H1 (cell line): ENCODE measurements around the gene MACROD1. TPM values are rescaled to one million over a fixed set of nuclear protein-coding genes. Genes with fewer than 3 reads are reported as not detected.

Experiments used
- EP300 ChIP-seq, 2 experiments: IDR thresholded peaks; 1 replicate in 1 of 2; 2 replicates in 1 of 2; pipeline ENCODE4 v1.6.1; 2011 to 2012; ENCODE audit warnings: low read depth in 2 of 2, low read length in 2 of 2, mild to moderate bottlenecking in 2 of 2, borderline replicate concordance in 1 of 2, inconsistent platforms in 1 of 2, moderate library complexity in 1 of 2
- FOSL1 ChIP-seq: IDR thresholded peaks from 2 replicates; pipeline ENCODE4 v1.6.1; 2011; ENCODE audit warnings: mild to moderate bottlenecking, low read depth, low read length, moderate library complexity; ENCODE audit not compliant: insufficient read depth
- HDAC2 ChIP-seq, 2 experiments: fragments of 300-600 bp in 1 of 2; sonication (generic) in 1 of 2; IDR thresholded peaks; 2 replicates each; pipeline ENCODE4 v1.6.1; 2011 to 2012; ENCODE audit warnings: low read depth in 2 of 2, low read length in 2 of 2, mild to moderate bottlenecking in 2 of 2, moderate library complexity in 2 of 2, borderline replicate concordance in 1 of 2, inconsistent platforms in 1 of 2
- NANOG ChIP-seq: IDR thresholded peaks from 2 replicates; pipeline ENCODE4 v1.6.1; 2011; ENCODE audit warnings: low read length, low read depth, mild to moderate bottlenecking, inconsistent platforms; ENCODE audit not compliant: insufficient read depth, poor library complexity, severe bottlenecking
- RNF2 ChIP-seq: fragments of 200-900, 300-1000 bp; sonication (generic); IDR thresholded peaks from 2 replicates; pipeline ENCODE4 v1.7.1; 2016; ENCODE audit warnings: borderline replicate concordance, low read depth, mild to moderate bottlenecking, antibody characterized with exemption, low read length; ENCODE audit not compliant: poor library complexity, severe bottlenecking; ENCODE audit errors: missing control alignments
- TAF1 ChIP-seq: IDR thresholded peaks from 2 replicates; pipeline ENCODE4 v1.6.1; 2011; ENCODE audit warnings: mild to moderate bottlenecking, low read depth, low read length
- TBP ChIP-seq: IDR thresholded peaks from 2 replicates; pipeline ENCODE4 v1.6.1; 2011; ENCODE audit warnings: low read depth, low read length, improper control_type of control experiment
- polyA plus RNA-seq, 7 experiments: library from polyadenylated mRNA; depleted of rRNA in 3 of 7; stranded (reverse) in 5 of 7; unstranded in 2 of 7; fragments of >200 nt in 5 of 7; fragments of 200-250 nt in 2 of 7; gene quantifications; 1 replicate in 5 of 7; 2 replicates in 1 of 7; 4 replicates in 1 of 7; pipeline versions ENCODE4 v1.2.1 to v1.2.3, GENCODE V29; 2011 to 2013; ENCODE audit warnings: missing spikeins in 2 of 7, mixed read lengths in 2 of 7
- total RNA-seq: library from RNA; stranded (reverse); fragmentation: NEBNext Ultra II Directional; extraction: Animal tissue kit (Norgen Biotek cat#: 25700); gene quantifications from 2 replicates; pipeline ENCODE4 v1.2.1, GENCODE V29; 2021

The MACROD1 gene
- total and polyA plus RNA-seq, 2 of the 8 experiments (the other 6 are each of a cell fraction or from before 2014, with no cell fraction given), result 19.5 to 34.1 TPM

GRCh38 chr11:64151337-64151736 is 14.6 kb downstream of the MACROD1 start (continued):
- TF ChIP-seq EP300 (IDR thresholded peaks at IDR 0.05; ENCODE audit: borderline replicate concordance in 1 of 2, low read depth in 2 of 2, low read length in 2 of 2) (no peak), TAF1 (no peak), NANOG (no peak), RNF2 (no peak), HDAC2 (IDR thresholded peaks at IDR 0.05; ENCODE audit: borderline replicate concordance in 1 of 2, low read depth in 2 of 2, low read length in 2 of 2) (no peak), FOSL1 (no peak), TBP (no peak)
